ENCODE data around the gene IGFBP4. TPM values are rescaled to one million over a fixed set of nuclear protein-coding genes. Genes with fewer than 3 reads are reported as not detected.

The IGFBP4 gene
- total and polyA plus RNA-seq, 2 of the 4 experiments (the other 2 are of a cell fraction): 308 to 1,187 TPM

DNA sequence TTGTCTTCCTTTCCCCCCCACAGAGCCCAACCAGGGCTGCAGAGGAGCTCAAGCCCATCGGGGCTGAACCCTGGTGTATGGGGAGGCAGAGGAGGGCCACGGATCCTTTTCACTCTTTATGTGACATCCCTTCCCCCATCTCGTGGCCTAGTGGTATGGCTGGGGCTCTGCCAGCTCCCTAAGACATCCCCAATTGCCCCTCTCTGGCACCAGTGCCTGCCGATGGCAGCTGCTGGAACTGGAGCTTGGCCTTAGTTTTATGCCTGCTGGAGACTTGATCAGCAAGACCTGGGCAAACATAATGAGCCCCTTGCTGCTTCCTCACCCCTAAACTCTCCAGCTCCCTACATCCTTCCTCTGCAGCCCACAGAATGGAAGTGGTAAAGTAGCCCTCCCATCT is 17.5 kb upstream of the IGFBP4 start:
- H3K23ac ChIP-seq (ENCODE audit: low read depth, low read length): no peak overlapping the region
- H3K4me3 ChIP-seq (ENCODE audit: insufficient read depth, low read depth, low read length): no peak overlapping the region
- intact Hi-C loops (cut with micrococcal nuclease): no loop called here
- ATAC-seq (ENCODE audit: low read depth): no peak
- no peak overlapping the region for H2AK5ac ChIP-seq (ENCODE audit: low read depth, low read length)
- H2BK15ac ChIP-seq (ENCODE audit: low read depth, low read length): no peak overlapping the region
- H2BK20ac ChIP-seq (ENCODE audit: low read depth, low read length): no peak overlapping the region
- no peak overlapping the region for H3K4ac ChIP-seq (ENCODE audit: low read depth, low read length)
- no peak overlapping the region for H4K5ac ChIP-seq (ENCODE audit: low read depth, low read length)
- H3K27me3 ChIP-seq (ENCODE audit: control insufficient read depth, insufficient read depth, low read length): peaks cover 4% of the 10 kb centered on the region; the same call in 1 of the 2 replicates
- no peaks in the 10 kb centered on the region for H3K4me1 ChIP-seq (ENCODE audit: control insufficient read depth, insufficient read depth, low read length)
- no peaks in the 10 kb centered on the region for H3K9me1 ChIP-seq (ENCODE audit: insufficient read depth, low read length)
- H2BK120ac ChIP-seq (ENCODE audit: low read depth, low read length): no peak overlapping the region
- H2AK9ac ChIP-seq (replicated peaks; ENCODE audit: low read depth, low read length, poor library complexity): peak overlapping the region; percentile 66
- no peak overlapping the region for H4K8ac ChIP-seq (ENCODE audit: low read depth in 2 of 2, low read length in 2 of 2)
- DNase-seq: no peak
- no peaks in the 10 kb centered on the region for H3K79me1 ChIP-seq (ENCODE audit: low read depth in 1 of 2, low read length in 2 of 2)
- peak overlapping the region; percentile 65 for H2AFZ ChIP-seq (replicated peaks; ENCODE audit: low read length, poor library complexity)
- ChIA-PET CTCF (interaction anchor here (0.6 to 1.5 kb wide), 2 partner anchors 10 to 19 kb away, joined by 4 to 5 read pairs; no protein-coding TSS in a partner anchor), POLR2A (ENCODE audit: unreplicated experiment) (no interaction called here)
- no peak overlapping the region for H3K4me2 ChIP-seq (ENCODE audit: low read depth, low read length)
- dilution Hi-C loops (cut with HindIII; ENCODE audit: low sequenced_read_pairs, unreplicated experiment): no loop called here
- H3K27ac ChIP-seq (ENCODE audit: insufficient read depth, low read length): no peak overlapping the region
- TF ChIP-seq, protein P1, sequence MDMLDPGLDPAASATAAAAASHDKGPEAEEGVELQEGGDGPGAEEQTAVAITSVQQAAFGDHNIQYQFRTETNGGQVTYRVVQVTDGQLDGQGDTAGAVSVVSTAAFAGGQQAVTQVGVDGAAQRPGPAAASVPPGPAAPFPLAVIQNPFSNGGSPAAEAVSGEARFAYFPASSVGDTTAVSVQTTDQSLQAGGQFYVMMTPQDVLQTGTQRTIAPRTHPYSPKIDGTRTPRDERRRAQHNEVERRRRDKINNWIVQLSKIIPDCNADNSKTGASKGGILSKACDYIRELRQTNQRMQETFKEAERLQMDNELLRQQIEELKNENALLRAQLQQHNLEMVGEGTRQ (IDR thresholded peaks at IDR 0.05; ENCODE audit: low read depth, low read length): no peak
- TF ChIP-seq POLR2A (IDR thresholded peaks at IDR 0.05; ENCODE audit: low read depth, low read length) (no peak), SMC3 (IDR thresholded peaks at IDR 0.05; ENCODE audit: low read depth, low read length) (no peak), MAFK (IDR thresholded peaks at IDR 0.05; ENCODE audit: low read depth, low read length) (no peak), RAD21 (IDR thresholded peaks at IDR 0.05; ENCODE audit: low read length) (no peak), FOS (IDR thresholded peaks at IDR 0.05; ENCODE audit: low read depth, low read length) (no peak)
- H3K18ac ChIP-seq (ENCODE audit: low read depth, low read length): no peak overlapping the region
- WGBS, 2 experiments (ENCODE audit: extremely low coverage in 2 of 2, insufficient read length in 1 of 2): no CpG with 5 or more reads among the region's 4 CpGs
- in situ Hi-C loops (cut with MboI; ENCODE audit: low sequenced_read_pairs): no loop called here
- H4K20me1 ChIP-seq (ENCODE audit: insufficient read depth, low read length): no peaks in the 10 kb centered on the region
- BruUV-seq (replicated peaks): no TSS peak
- H3K14ac ChIP-seq (replicated peaks; ENCODE audit: low read depth, low read length): no peak overlapping the region
- no peak overlapping the region for H3K56ac ChIP-seq (ENCODE audit: extremely low read depth, insufficient read depth, low read length)
- no peak overlapping the region for H3K9ac ChIP-seq (ENCODE audit: low read depth, low read length)
- H3K36me3 ChIP-seq (ENCODE audit: control insufficient read depth, insufficient read depth, low read length): no peaks in the 10 kb centered on the region
- H3K9me3 ChIP-seq (ENCODE audit: control insufficient read depth, insufficient read depth, low read length): no peaks in the 10 kb centered on the region
- H4K91ac ChIP-seq (ENCODE audit: insufficient read depth, low read depth, low read length): no peak overlapping the region
- H2BK5ac ChIP-seq (ENCODE audit: low read depth, low read length, poor library complexity, severe bottlenecking): no peak overlapping the region
